RWPE1 (cell line): Measurements from ENCODE around the gene SELENOO.

Experiments used
- CTCF ChIA-PET: fragments of 350-600 bp; sonication (Branson Sonifier 250); formaldehyde crosslinking; extraction: SDS; loops from one replicate; lab custom pipeline; 2021; lab: Yijun Ruan, JAX
- POLR2A ChIA-PET: fragments of 400-600 bp; formaldehyde crosslinking; extraction: SDS; loops from one replicate; lab custom pipeline; 2020; ENCODE audit warnings: antibody characterized with exemption; ENCODE audit not compliant: low non-redundant PET; lab: Yijun Ruan, JAX
- DNase-seq: peaks from one replicate; pipeline ENCODE4 v3.0.0; 2012; ENCODE audit warnings: low spot score
- H3K27ac ChIP-seq: fragments of 450-650 bp; 2 replicates; pipeline ENCODE4 v1.5.1; 2017
- CTCF ChIP-seq: fragments of 450-650 bp; conservative IDR thresholded peaks from 2 replicates; pipeline ENCODE4 v1.5.1; 2017; ENCODE audit warnings: low read depth, mild to moderate bottlenecking

SELENOO gene

GRCh38 chr22:50190941-50191741 lies 9.7 kb upstream of the SELENOO start:
- peak overlapping the region; percentile 97 for H3K27ac ChIP-seq
- no peak for TF ChIP-seq CTCF
- CTCF ChIA-PET: interaction anchor here (0.5 to 0.6 kb wide), 2 partner anchors 19 to 184 kb away, joined by 4 read pairs; no protein-coding TSS in a partner anchor
- POLR2A ChIA-PET: no interaction called here
- no peak for DNase-seq

GRCh38 chr22:50192436-50193204 lies 8.2 kb upstream of the SELENOO start:
- CTCF ChIA-PET: no interaction called here
- DNase-seq: no peak
- POLR2A ChIA-PET: no interaction called here
- no peak for TF ChIP-seq CTCF
- peak overlapping the region; percentile 97 for H3K27ac ChIP-seq

- TF ChIP-seq CTCF: no peak
- no peak for DNase-seq
- CTCF ChIA-PET: no interaction called here
- H3K27ac ChIP-seq: peak overlapping the region; percentile 47; the same call in 1 of the 2 replicates
- POLR2A ChIA-PET: no interaction called here
These were observed 7.2 kb upstream of the SELENOO start for GRCh38 chr22:50193621-50194020.

- ChIA-PET POLR2A (no interaction called here), CTCF (no interaction called here)
- TF ChIP-seq CTCF: no peak
- no peak for DNase-seq
- peak overlapping the region; percentile 47; the same call in 1 of the 2 replicates for H3K27ac ChIP-seq
These were observed 6.6 kb upstream of the SELENOO start for GRCh38 chr22:50194037-50194805.

GRCh38 chr22:50196256-50196655 lies 4.6 kb upstream of the SELENOO start:
- DNase-seq: no peak
- TF ChIP-seq CTCF: no peak
- peak overlapping the region; percentile 47 for H3K27ac ChIP-seq
- ChIA-PET POLR2A (no interaction called here), CTCF (no interaction called here)
